Measurements from ENCODE around the gene PDE3A.

Gene PDE3A

DNA sequence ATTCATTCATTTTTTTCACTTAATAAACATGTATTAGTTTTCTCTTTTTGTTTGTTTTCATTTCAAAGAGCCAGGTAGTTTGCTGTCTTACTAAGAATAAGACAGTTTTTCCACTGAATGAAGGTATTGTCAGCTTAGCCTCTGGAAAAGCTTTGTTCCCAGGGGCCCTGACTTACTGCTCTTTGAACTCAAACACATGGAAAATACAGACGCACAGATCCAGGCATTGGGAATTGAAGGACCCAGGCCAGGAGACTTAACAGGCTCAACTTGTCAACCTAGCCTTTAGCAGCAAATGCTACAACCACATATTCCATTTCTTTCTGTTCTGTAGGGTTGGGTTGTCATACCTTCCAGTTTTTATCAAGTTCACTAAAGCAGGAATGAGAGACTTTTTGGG lies 288.3 kb downstream of the PDE3A start:
- no peaks in the 10 kb centered on the region for H3K79me2 ChIP-seq (ENCODE audit: low read length)
- H3K27me3 ChIP-seq (replicated peaks; ENCODE audit: insufficient read depth, low read length) = no peaks in the 10 kb centered on the region
- no peak overlapping the region for H3K4me2 ChIP-seq (ENCODE audit: low read depth, low read length)
- no peaks in the 10 kb centered on the region for H3K4me1 ChIP-seq (ENCODE audit: low read length)
- TF ChIP-seq EZH2phosphoT487 (IDR thresholded peaks at IDR 0.05; ENCODE audit: low read length) = no peak
- TF ChIP-seq, protein P1, sequence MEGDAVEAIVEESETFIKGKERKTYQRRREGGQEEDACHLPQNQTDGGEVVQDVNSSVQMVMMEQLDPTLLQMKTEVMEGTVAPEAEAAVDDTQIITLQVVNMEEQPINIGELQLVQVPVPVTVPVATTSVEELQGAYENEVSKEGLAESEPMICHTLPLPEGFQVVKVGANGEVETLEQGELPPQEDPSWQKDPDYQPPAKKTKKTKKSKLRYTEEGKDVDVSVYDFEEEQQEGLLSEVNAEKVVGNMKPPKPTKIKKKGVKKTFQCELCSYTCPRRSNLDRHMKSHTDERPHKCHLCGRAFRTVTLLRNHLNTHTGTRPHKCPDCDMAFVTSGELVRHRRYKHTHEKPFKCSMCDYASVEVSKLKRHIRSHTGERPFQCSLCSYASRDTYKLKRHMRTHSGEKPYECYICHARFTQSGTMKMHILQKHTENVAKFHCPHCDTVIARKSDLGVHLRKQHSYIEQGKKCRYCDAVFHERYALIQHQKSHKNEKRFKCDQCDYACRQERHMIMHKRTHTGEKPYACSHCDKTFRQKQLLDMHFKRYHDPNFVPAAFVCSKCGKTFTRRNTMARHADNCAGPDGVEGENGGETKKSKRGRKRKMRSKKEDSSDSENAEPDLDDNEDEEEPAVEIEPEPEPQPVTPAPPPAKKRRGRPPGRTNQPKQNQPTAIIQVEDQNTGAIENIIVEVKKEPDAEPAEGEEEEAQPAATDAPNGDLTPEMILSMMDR (IDR thresholded peaks at IDR 0.05; ENCODE audit: low read length) = no peak
- TF ChIP-seq EZH2 (optimal IDR thresholded peaks at IDR 0.05; ENCODE audit: low read depth, low read length) = no peak
- H3K9ac ChIP-seq (ENCODE audit: low read length) = no peak overlapping the region
- no peaks in the 10 kb centered on the region for H3K36me3 ChIP-seq (replicated peaks; ENCODE audit: insufficient read depth, low read length)
- no peak overlapping the region for H3K4me3 ChIP-seq (ENCODE audit: low read length)
- no peaks in the 10 kb centered on the region for H3K9me2 ChIP-seq (replicated peaks; ENCODE audit: insufficient read depth, low read length)
- DNase-seq = no peak
- no peaks in the 10 kb centered on the region for H3K9me3 ChIP-seq (replicated peaks; ENCODE audit: insufficient read depth, low read length)
- H3F3A ChIP-seq (ENCODE audit: insufficient read depth, low read length) = no peaks in the 10 kb centered on the region
- no peaks in the 10 kb centered on the region for H4K20me1 ChIP-seq (ENCODE audit: insufficient read depth, low read length)
- no peak overlapping the region for H3K27ac ChIP-seq (ENCODE audit: low read length)
- no peak overlapping the region for H2AFZ ChIP-seq (ENCODE audit: low read length)

DNA sequence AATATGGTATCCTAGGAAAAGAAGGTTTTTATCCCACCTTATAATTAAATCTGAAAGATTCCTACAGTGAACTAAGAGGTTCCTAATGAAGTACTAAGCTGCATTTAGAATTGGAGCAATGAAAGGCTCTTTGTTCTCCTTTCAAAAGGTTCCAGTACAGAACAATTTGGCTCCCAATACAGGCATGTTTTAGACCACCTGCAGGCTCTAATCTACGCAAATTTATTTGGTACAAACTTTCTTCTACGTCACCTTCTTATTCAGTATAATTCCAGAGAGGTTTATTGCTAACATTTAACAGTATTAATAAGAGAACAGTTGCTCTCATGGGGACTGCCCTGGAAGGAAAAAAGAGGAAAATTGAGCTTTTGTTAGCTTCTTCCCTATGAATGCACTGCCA lies 289.2 kb downstream of the PDE3A start:
- Histone ChIP-seq H4K20me1 (ENCODE audit: insufficient read depth, low read length) (no peaks in the 10 kb centered on the region), H3K9me3 (replicated peaks; ENCODE audit: insufficient read depth, low read length) (no peaks in the 10 kb centered on the region), H3K36me3 (replicated peaks; ENCODE audit: insufficient read depth, low read length) (no peaks in the 10 kb centered on the region), H3K79me2 (ENCODE audit: low read length) (no peaks in the 10 kb centered on the region), H3F3A (ENCODE audit: insufficient read depth, low read length) (no peaks in the 10 kb centered on the region), H2AFZ (ENCODE audit: low read length) (no peak overlapping the region), H3K4me2 (ENCODE audit: low read depth, low read length) (no peak overlapping the region), H3K27me3 (replicated peaks; ENCODE audit: insufficient read depth, low read length) (no peaks in the 10 kb centered on the region), H3K9me2 (replicated peaks; ENCODE audit: insufficient read depth, low read length) (no peaks in the 10 kb centered on the region), H3K4me1 (ENCODE audit: low read length) (no peaks in the 10 kb centered on the region), H3K4me3 (ENCODE audit: low read length) (no peak overlapping the region), H3K27ac (ENCODE audit: low read length) (no peak overlapping the region), H3K9ac (ENCODE audit: low read length) (no peak overlapping the region)
- no peak for DNase-seq
- TF ChIP-seq EZH2 (optimal IDR thresholded peaks at IDR 0.05; ENCODE audit: low read depth, low read length) = no peak
- TF ChIP-seq, protein P1 (IDR thresholded peaks at IDR 0.05; ENCODE audit: low read length) = no peak
- TF ChIP-seq EZH2phosphoT487 (IDR thresholded peaks at IDR 0.05; ENCODE audit: low read length) = no peak

DNA sequence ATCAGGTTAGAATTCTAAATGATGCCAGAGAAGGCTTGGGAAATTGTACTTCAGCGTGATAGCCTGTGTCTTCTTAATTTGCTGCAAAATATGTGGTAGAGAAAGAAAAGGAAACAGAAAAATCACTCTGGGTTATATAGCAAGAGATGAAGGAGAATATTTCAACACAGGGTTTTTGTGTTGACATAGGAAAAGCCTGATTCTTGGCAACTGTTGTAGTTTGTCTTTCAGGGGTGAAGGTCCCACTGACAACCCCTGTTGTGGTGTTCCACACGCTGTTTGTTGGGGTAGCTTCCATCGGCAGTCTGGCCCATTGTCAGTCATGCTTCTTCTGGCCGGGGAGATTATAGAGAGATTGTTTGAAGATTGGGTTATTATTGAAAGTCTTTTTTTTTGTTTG lies 313.0 kb downstream of the PDE3A start:
- no peak for DNase-seq
- no peak overlapping the region for H2AFZ ChIP-seq (ENCODE audit: low read length)
- H3K9me3 ChIP-seq (replicated peaks; ENCODE audit: insufficient read depth, low read length) = no peaks in the 10 kb centered on the region
- H3F3A ChIP-seq (ENCODE audit: insufficient read depth, low read length) = no peaks in the 10 kb centered on the region
- TF ChIP-seq EZH2 (optimal IDR thresholded peaks at IDR 0.05; ENCODE audit: low read depth, low read length) (no peak), EZH2phosphoT487 (IDR thresholded peaks at IDR 0.05; ENCODE audit: low read length) (no peak)
- TF ChIP-seq, protein P1 (IDR thresholded peaks at IDR 0.05; ENCODE audit: low read length) = no peak
- no peak overlapping the region for H3K4me2 ChIP-seq (ENCODE audit: low read depth, low read length)
- no peaks in the 10 kb centered on the region for H3K9me2 ChIP-seq (replicated peaks; ENCODE audit: insufficient read depth, low read length)
- no peaks in the 10 kb centered on the region for H4K20me1 ChIP-seq (ENCODE audit: insufficient read depth, low read length)
- H3K9ac ChIP-seq (ENCODE audit: low read length) = no peak overlapping the region
- no peak overlapping the region for H3K4me3 ChIP-seq (ENCODE audit: low read length)
- H3K79me2 ChIP-seq (ENCODE audit: low read length) = no peaks in the 10 kb centered on the region
- no peaks in the 10 kb centered on the region for H3K4me1 ChIP-seq (ENCODE audit: low read length)
- no peak overlapping the region for H3K27ac ChIP-seq (ENCODE audit: low read length)
- no peaks in the 10 kb centered on the region for H3K27me3 ChIP-seq (replicated peaks; ENCODE audit: insufficient read depth, low read length)
- H3K36me3 ChIP-seq (replicated peaks; ENCODE audit: insufficient read depth, low read length) = no peaks in the 10 kb centered on the region
